ENCODE data around the gene P2RX4.
"Not testable (repeated sequence)": the region's sequence is repeated elsewhere in the genome, so short reads cannot be mapped to it uniquely, and the experiment has no call there.

P2RX4 gene

GRCh38 chr12:121273364-121273896 lies 63.5 kb downstream of the P2RX4 start:
- DNase-seq, result no peak

GRCh38 chr12:121274036-121274763 lies 64.3 kb downstream of the P2RX4 start:
- DNase-seq, result no peak

- no peak for DNase-seq
Observed at GRCh38 chr12:121277374-121277759, 67.4 kb downstream of the P2RX4 start.

GRCh38 chr12:121278169-121279070 lies 68.5 kb downstream of the P2RX4 start:
- no peak for DNase-seq

GRCh38 chr12:121279071-121279375 lies 69.1 kb downstream of the P2RX4 start:
- peak in 5 of 56 donors; percentile 5 to 40 (median 24) for DNase-seq

DNA sequence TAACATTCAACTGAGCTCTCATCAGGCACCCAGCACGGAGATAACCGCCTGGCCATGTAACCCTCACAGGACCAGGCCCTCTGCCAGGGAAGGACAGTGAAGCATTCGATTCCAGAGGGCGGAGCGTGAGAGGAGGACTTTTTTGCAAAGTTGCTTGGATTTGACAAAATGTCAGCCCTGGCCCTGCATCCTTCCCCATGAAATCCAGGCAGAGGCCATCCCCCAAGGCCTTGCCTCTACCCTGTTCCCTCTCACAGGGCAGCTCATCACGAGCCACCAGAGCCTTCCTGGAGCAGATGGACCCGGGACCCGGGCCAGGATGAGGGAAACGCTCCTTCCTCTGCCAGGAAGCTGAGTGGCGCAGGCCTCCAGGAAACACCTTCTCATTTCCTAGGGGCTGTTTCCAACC lies 69.6 kb downstream of the P2RX4 start:
- peak in 22 of 56 donors; percentile 3 to 66 (median 16) for DNase-seq

DNA sequence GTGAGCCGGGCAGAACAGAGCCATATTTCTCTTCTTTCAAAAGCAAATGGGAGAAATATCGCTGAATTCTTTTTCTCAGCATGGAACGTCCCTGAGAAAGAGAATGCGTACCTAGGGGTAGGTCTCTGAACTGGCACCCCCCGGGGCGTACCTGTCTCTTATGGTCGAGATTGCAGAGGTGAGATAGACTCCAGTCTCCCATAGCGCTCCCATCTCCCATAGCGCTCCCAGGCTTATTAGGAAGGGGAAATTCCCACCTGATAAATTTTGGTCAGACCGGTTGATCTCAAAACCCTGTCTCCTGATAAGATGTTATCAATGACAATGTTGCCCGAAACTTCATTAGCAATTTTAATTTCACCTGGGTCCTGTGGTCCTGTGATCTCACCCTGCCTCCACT lies 70.6 kb downstream of the P2RX4 start:
- DNase-seq, result not testable (repeated sequence)

GRCh38 chr12:121281116-121281515 lies 71.2 kb downstream of the P2RX4 start:
- not testable (repeated sequence) for DNase-seq

GRCh38 chr12:121282072-121282742 lies 72.3 kb downstream of the P2RX4 start:
- no peak for DNase-seq

DNA sequence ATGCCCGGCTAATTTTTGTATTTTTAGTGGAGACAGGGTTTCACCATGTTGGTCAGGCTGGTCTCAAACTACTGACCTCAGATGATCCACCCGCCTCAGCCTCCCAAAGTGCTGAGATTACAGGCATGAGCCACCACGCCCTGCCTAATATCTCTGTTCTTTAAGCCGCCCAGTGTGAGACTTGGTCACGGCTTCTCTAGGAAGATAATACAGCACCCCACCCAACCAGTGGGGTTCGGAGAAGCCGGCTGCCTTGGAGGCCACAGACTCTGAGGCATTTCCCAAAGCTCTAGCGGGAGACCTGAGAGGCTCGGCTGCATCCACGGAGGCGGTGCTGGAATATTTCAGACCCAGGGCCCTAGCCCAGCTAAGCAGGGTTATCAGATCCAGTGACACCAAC lies 73.0 kb downstream of the P2RX4 start:
- not testable (repeated sequence) for DNase-seq

DNA sequence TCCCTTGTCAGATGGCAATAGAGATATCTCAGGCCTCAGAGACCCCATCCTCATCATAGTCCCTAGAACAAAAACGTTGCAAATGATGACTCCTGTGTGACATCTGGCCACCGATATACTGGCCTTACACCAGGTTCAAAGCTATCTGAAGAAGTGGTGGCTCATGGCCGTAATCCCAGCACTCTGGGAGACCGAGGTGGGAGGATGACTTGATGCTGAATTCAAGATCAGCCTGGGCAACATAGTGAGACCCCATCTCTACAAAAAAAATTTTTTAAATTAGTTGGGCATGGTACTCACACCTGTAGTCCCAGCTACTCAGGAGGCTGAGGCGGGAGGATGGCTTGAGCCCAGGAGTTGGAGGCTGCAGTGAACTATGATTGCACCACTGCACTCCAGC lies 73.5 kb downstream of the P2RX4 start:
- DNase-seq, result no peak
